DND-41 (cell line): Measurements from ENCODE around the gene FRZB.

Experiments
- EZH2 ChIP-seq: IDR thresholded peaks from 3 replicates; pipeline ENCODE4 v1.6.1; 2012; ENCODE audit warnings: borderline replicate concordance, low read depth, mild to moderate bottlenecking, moderate library complexity, low read length, inconsistent platforms; ENCODE audit not compliant: severe bottlenecking
- TF ChIP-seq, protein P1 (sequence below): IDR thresholded peaks from 2 replicates; pipeline ENCODE4 v1.5.1; 2012; ENCODE audit warnings: borderline replicate concordance, low read length, moderate library complexity, mild to moderate bottlenecking; ENCODE audit not compliant: poor library complexity, severe bottlenecking; ENCODE audit errors: extremely low read depth

DNA sequence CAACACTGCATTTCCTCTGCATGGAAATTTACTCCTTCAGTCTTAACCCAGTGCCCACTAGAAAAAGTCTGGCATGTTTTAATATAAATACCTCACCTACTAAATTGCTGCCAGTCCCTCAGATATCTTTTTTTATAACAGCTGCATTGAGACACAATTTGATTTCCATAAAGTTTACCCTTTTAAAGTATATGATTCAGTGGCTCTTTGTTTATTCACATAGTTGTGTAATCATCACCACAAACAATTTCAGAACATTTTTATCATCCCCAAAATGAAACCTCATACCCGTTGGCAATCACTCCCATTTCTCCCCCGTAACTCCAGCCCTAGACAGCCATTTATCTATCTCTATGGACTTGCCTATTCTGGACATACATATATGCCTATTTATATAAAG is 17.0 kb upstream of the FRZB start:
- TF ChIP-seq, protein P1, sequence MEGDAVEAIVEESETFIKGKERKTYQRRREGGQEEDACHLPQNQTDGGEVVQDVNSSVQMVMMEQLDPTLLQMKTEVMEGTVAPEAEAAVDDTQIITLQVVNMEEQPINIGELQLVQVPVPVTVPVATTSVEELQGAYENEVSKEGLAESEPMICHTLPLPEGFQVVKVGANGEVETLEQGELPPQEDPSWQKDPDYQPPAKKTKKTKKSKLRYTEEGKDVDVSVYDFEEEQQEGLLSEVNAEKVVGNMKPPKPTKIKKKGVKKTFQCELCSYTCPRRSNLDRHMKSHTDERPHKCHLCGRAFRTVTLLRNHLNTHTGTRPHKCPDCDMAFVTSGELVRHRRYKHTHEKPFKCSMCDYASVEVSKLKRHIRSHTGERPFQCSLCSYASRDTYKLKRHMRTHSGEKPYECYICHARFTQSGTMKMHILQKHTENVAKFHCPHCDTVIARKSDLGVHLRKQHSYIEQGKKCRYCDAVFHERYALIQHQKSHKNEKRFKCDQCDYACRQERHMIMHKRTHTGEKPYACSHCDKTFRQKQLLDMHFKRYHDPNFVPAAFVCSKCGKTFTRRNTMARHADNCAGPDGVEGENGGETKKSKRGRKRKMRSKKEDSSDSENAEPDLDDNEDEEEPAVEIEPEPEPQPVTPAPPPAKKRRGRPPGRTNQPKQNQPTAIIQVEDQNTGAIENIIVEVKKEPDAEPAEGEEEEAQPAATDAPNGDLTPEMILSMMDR, result no peak
- no peak for TF ChIP-seq EZH2
